ENCODE measurements around the gene DHX40. TPM values are rescaled to one million over a fixed set of nuclear protein-coding genes. Genes with fewer than 3 reads are reported as not detected.

Gene DHX40
- total RNA-seq, 1 donor from 2014 or later: 42.9 TPM

DNA sequence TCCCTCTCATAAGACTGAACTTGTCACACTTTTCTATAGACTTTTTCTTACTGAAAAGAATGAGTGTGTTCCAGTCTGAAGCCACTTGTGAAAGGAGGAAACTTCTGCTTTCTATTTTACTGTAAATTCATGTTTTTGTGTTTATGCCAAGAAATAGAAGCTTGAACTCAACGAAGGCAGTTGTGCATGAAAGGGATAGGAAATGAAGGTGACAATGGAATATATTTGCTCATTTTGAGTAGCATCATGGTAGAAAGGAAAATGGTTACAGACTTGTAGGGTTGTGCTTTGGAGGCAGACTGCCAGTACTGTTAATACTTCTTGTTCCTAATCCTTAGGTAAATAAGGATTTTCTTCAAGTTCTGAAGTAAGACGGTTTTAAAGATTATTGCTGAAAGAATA lies 62.4 kb downstream of the DHX40 start:
- DNase-seq (ENCODE audit: low read depth): no peak
- Histone ChIP-seq H3K4me3 (ENCODE audit: low read depth, low read length) (no peak overlapping the region), H3K36me3 (ENCODE audit: control insufficient read depth, insufficient read depth, low read length) (no peaks in the 10 kb centered on the region), H3K27me3 (ENCODE audit: control insufficient read depth, insufficient read depth, low read length) (no peaks in the 10 kb centered on the region)
- TF ChIP-seq, protein P1, sequence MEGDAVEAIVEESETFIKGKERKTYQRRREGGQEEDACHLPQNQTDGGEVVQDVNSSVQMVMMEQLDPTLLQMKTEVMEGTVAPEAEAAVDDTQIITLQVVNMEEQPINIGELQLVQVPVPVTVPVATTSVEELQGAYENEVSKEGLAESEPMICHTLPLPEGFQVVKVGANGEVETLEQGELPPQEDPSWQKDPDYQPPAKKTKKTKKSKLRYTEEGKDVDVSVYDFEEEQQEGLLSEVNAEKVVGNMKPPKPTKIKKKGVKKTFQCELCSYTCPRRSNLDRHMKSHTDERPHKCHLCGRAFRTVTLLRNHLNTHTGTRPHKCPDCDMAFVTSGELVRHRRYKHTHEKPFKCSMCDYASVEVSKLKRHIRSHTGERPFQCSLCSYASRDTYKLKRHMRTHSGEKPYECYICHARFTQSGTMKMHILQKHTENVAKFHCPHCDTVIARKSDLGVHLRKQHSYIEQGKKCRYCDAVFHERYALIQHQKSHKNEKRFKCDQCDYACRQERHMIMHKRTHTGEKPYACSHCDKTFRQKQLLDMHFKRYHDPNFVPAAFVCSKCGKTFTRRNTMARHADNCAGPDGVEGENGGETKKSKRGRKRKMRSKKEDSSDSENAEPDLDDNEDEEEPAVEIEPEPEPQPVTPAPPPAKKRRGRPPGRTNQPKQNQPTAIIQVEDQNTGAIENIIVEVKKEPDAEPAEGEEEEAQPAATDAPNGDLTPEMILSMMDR (IDR thresholded peaks at IDR 0.05; ENCODE audit: insufficient read depth, low read length, poor library complexity, severe bottlenecking): no peak

DNA sequence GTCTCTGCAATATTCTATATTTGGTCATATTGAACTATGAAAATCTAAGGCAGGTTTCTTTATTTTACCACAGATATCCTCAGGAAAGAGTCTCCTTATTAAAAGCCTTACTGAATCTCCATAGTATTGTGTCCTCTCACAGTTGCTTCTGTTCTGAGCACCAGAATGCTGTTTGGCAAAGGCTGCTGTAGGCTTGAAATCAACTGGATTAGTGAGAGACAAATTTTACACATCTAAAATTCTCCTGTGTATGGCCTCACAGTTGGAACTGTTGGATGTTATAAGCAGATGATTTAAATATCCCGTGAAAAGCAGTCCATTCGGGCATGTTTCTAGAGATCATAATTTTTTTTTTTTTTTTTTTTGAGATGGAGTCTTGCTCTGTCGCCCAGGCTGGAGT lies 63.8 kb downstream of the DHX40 start:
- Histone ChIP-seq H3K27me3 (ENCODE audit: control insufficient read depth, insufficient read depth, low read length) (no peaks in the 10 kb centered on the region), H3K4me3 (ENCODE audit: low read depth, low read length) (no peak overlapping the region), H3K36me3 (ENCODE audit: control insufficient read depth, insufficient read depth, low read length) (no peaks in the 10 kb centered on the region)
- TF ChIP-seq, protein P1 (IDR thresholded peaks at IDR 0.05; ENCODE audit: insufficient read depth, low read length, poor library complexity, severe bottlenecking): no peak
- DNase-seq (ENCODE audit: low read depth): no peak

DNA sequence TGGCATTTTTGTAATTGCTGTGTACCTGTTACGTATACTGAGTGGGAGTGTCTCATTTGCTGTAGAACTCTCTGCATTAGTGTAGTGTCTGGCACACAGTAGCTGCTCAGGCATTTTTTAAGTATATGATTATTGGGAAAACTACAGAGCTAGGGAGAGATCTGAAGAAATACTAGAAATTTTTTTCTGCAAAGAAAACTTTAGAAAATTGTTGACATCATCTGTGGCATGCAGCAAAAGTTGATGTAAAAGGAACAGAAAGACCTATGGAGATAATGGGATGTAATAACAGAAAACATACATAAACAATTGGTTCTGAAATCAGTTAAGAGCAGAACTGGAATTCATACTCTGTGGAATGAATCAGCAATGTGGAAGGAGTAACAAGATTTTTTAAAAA lies 65.9 kb downstream of the DHX40 start:
- Histone ChIP-seq H3K36me3 (ENCODE audit: control insufficient read depth, insufficient read depth, low read length) (no peaks in the 10 kb centered on the region), H3K27me3 (ENCODE audit: control insufficient read depth, insufficient read depth, low read length) (no peaks in the 10 kb centered on the region), H3K4me3 (ENCODE audit: low read depth, low read length) (no peak overlapping the region)
- no peak for DNase-seq (ENCODE audit: low read depth)
- TF ChIP-seq, protein P1 (IDR thresholded peaks at IDR 0.05; ENCODE audit: insufficient read depth, low read length, poor library complexity, severe bottlenecking): no peak

DNA sequence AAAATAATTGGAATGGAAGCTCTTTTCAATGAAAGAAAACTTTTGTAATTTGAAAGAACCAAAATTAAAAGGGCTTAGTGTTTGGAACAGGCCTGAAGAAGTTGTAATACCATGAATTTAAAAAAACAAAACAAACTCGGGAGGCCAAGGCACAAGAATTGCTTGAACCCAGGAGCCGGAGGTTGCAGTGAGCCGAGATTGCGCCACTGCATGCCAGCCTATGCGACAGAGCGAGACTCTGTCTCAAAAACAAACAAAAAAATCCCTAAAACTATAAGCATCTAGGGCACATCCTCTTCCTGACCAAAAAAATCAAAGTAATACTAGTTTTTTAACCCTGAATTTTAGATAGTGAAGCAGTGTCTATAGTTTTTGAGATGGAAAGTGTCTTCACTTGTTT lies 67.0 kb downstream of the DHX40 start:
- TF ChIP-seq, protein P1 (IDR thresholded peaks at IDR 0.05; ENCODE audit: insufficient read depth, low read length, poor library complexity, severe bottlenecking): no peak
- no peaks in the 10 kb centered on the region for H3K27me3 ChIP-seq (ENCODE audit: control insufficient read depth, insufficient read depth, low read length)
- H3K36me3 ChIP-seq (ENCODE audit: control insufficient read depth, insufficient read depth, low read length): no peaks in the 10 kb centered on the region
- no peak overlapping the region for H3K4me3 ChIP-seq (ENCODE audit: low read depth, low read length)
- DNase-seq (ENCODE audit: low read depth): no peak

DNA sequence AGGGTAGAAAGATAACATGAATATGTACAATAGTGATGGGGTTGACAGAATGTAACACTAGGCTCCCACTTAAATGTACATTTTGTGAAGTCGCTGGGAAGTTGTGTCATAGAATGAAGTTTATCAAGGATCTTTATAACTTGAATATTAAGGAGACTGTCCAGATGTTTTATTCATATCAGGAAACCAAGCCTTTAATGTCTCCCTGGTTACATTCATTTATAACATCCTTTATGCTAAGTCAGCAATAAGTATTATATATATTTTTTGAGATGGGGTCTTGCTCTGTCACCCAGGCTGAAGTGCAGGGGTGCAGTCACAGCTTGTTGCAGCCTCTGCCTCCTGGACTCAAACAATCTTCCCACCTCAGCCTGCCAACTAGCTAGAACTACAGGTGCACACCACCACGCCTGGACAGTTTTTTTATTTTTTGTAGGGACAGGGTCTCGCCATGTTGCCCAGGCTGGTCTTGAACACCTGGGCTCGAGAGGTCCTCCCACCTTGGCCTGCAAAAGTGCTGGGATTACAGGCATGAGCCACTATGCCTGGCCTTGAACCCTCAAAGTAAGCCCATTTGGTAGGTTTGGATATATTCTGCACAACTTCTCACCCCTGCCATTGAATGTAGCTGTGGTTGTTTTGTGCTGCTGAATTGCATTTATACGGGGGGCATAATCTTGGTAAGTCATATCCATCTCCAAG lies 68.4 kb downstream of the DHX40 start:
- Histone ChIP-seq H3K27me3 (ENCODE audit: control insufficient read depth, insufficient read depth, low read length) (no peaks in the 10 kb centered on the region), H3K36me3 (ENCODE audit: control insufficient read depth, insufficient read depth, low read length) (no peaks in the 10 kb centered on the region), H3K4me3 (ENCODE audit: low read depth, low read length) (no peak overlapping the region)
- no peak for DNase-seq (ENCODE audit: low read depth)
- TF ChIP-seq, protein P1 (IDR thresholded peaks at IDR 0.05; ENCODE audit: insufficient read depth, low read length, poor library complexity, severe bottlenecking): no peak

Data from kidney epithelial cell (primary cell).